GM13977 (cell line): ENCODE results near the gene TPSAB1.
"Not testable (repeated sequence)": the region's sequence is repeated elsewhere in the genome, so short reads cannot be mapped to it uniquely, and the experiment has no call there.

Experiments
- DNase-seq: peaks from one replicate; pipeline ENCODE4 v3.0.0; 2012; ENCODE audit warnings: low spot score
- in situ Hi-C: fragments of 300-500 bp; cut with MboI; formaldehyde crosslinking; loops from one replicate; pipeline ENCODE4 v1.12.0; 2022; ENCODE audit warnings: low sequenced_read_pairs, low pct_unique_long_range_greater_than_20kb, mixed read lengths, inconsistent platforms; ENCODE audit not compliant: unreplicated experiment
- TF ChIP-seq, protein P1 (sequence below): IDR thresholded peaks from 2 replicates; pipeline ENCODE4 v1.5.1; 2012; ENCODE audit warnings: mild to moderate bottlenecking, control low read depth; ENCODE audit not compliant: insufficient read depth; ENCODE audit errors: extremely low read depth, missing control alignments

Gene TPSAB1

DNA sequence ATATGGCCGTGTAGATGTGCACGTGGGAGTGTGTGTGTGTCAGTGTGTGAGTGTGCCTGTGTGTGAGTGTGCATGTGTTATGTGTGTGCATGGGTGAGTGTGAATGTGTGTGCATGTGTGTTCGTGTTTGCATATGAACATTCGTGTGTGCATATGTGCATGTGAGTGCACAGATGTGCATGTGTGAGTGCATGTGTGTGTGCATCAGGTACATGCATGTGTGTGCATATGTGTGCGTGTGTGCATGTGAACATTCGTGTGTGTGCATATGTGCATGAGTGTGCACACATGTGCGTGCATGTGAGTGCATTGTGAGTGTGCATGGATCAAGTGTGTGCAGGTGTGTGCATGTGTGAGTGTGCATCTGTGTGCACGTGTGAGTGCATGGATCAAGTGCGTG, 2.5 kb upstream of the TPSAB1 start:
- in situ Hi-C loops = no loop called here
- TF ChIP-seq, protein P1, sequence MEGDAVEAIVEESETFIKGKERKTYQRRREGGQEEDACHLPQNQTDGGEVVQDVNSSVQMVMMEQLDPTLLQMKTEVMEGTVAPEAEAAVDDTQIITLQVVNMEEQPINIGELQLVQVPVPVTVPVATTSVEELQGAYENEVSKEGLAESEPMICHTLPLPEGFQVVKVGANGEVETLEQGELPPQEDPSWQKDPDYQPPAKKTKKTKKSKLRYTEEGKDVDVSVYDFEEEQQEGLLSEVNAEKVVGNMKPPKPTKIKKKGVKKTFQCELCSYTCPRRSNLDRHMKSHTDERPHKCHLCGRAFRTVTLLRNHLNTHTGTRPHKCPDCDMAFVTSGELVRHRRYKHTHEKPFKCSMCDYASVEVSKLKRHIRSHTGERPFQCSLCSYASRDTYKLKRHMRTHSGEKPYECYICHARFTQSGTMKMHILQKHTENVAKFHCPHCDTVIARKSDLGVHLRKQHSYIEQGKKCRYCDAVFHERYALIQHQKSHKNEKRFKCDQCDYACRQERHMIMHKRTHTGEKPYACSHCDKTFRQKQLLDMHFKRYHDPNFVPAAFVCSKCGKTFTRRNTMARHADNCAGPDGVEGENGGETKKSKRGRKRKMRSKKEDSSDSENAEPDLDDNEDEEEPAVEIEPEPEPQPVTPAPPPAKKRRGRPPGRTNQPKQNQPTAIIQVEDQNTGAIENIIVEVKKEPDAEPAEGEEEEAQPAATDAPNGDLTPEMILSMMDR = no peak
- DNase-seq = no peak

DNA sequence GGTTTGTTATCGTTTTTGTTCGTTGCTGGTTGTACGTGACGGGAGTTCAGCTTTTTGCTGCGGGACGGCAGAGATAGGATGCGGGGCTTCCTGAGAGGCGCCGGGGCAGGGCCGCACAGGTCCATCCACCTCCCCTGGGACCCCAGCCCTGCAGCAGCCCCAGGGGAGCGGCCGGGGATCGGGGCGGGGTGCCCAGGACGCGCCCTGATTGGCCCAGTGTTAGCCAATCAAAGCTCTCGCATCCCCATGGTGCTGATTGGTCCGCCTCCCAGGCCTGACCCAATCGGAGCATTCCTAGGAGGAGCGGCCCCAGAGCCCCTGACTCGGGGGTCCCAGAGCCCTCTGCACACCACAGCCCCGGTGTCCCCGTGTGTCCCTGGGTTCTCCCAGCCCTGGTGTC, 1.6 kb upstream of the TPSAB1 start:
- in situ Hi-C loops, DNase-seq: not testable (repeated sequence)

DNA sequence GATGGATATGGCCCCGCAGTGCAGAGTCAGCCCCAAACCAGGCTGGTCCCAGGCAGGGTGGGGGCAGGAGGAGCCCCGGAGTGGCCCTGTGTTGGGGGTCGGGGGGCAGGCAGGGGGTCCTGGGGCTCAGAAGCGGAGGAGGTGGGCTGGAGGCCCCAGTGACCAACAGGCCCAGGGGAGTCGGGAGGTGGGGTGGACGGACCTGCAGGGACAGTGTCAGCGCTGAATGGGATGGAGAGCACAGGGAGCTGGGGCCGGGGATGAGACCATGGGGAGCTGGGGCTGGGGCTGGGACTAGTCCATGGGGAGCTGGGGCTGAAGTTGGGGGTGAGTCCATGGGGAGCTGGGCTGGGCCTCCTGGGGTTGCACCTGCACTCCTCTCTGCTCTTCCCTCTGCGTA, 930 bp upstream of the TPSAB1 start:
- DNase-seq, in situ Hi-C loops: not testable (repeated sequence)

DNA sequence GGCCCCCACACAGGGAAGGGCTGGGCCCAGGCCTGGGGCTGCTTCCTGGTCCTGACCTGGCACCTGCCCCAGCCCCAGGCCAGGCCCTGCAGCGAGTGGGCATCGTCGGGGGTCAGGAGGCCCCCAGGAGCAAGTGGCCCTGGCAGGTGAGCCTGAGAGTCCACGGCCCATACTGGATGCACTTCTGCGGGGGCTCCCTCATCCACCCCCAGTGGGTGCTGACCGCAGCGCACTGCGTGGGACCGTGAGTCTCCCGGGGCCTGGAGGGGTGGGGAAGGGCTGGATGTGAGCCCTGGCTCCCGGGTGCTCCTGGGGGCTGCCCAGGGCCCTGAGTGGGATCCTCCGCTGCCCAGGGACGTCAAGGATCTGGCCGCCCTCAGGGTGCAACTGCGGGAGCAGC, 576 bp downstream of the TPSAB1 start:
- in situ Hi-C loops, DNase-seq: not testable (repeated sequence)

DNA sequence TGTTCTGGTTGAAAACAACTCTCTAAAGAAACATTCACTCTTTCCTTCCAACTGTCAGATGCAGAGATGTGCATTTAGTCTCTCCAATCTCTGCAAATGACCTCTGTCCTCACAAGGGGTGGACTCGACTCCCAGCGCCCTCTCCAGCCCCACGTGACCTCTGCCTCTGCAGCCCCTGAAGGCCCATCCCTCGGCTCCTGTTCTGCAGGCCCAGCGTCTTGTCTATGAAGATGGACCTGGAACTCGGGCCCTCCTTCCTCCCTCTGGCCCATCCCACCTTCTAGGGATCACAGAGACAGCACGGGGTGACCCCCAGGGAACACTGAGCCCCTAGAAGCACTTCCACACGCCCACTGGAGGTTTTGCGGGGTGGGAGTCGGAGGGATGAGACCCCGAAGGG, 2.9 kb downstream of the TPSAB1 start:
- in situ Hi-C loops, DNase-seq: not testable (repeated sequence)

DNA sequence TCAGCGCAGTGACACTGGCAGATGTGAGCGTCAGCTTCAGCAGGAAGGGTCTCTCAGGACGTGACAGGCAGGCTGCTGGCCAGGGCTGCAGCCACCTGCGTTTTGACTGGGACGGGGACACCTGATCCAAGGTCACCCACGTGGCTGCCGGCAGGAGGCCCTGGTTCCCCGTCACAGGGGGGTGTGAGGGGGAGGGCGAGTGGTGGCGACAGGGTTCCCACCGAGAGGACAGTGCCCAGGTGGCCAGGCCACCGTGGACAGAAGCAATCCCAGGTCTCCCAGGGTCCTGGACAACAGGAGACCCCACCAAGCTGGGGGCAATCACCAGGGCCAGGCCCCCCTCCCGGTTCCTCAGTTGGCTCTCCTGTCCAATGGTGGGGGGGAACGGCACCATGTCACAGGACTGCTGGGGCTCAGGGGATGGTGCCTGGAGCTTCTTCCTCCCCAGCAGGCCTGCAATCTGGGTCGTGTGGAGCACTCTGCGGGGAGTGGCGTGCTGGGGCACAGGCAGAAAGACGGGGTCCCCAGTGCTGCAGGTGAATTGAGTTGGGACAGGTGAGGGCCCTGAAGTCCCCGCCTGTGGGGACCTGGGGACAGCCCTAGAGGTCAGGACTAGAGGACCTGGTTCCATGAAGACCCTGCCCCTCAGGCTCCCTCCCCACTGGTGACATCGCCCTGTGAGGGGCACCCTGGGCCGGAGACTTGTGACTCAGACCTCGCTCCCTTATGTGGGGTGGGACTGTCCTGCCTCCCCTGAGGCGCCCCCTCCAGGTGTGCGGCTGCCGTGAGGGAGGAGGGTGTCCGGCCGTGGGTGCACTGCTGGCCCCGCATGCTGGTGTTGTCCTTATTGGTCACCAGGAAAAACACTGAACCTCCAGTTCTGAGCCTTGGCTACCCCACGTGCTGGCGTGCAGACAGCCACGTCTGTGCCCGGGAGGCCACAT, 3.7 kb downstream of the TPSAB1 start:
- in situ Hi-C loops, DNase-seq: not testable (repeated sequence)

DNA sequence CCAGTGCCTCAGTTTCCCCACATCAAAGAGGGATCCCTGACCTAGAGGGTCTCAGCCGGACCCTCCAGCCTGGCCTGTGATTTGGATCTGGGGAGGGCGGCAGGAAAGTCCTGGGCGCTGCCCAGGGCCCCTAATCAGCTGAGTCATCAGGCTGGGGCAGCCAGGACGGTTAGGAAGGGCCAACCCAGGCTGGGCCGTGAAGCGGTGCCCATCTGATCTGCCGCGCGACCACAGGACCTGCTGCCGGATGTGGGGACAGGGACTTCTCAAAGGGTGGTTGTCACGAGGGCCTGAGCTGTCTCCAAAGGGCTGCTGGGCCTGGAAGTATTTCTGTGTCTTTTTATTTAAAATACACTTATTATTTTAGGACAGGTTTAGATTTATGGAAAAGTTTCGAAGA, 4.4 kb downstream of the TPSAB1 start:
- TF ChIP-seq, protein P1 = no peak
- no peak for DNase-seq
- in situ Hi-C loops = no loop called here

DNA sequence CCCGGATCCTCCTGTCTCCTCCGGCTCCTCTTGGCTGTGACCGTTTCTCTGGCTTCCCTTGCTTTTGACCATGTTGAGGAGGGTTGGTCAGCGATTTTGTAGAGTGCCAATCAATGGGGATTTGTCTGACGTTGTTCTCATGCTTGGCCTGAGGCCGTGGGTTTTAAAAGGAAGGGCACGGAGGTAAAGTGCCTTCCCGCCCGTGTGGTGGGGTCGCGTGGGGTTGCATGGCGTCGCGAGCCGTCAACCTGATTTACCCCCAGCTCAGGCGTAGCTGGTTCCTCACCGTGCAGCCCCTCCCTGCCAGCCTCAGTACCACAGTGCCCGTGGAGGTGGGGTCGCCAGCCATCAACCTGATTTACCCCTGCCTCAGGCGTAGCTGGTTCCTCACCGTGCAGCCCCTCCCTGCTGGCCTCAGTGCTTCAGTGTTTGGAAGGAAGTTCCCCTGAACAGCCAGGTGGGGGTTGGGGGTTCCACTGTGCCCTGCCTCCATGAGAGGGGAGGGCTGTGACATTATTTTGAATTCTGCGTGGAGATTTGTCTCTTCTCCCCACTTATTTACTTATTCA, 5.0 kb downstream of the TPSAB1 start:
- in situ Hi-C loops = no loop called here
- TF ChIP-seq, protein P1 = no peak
- DNase-seq = no peak

DNA sequence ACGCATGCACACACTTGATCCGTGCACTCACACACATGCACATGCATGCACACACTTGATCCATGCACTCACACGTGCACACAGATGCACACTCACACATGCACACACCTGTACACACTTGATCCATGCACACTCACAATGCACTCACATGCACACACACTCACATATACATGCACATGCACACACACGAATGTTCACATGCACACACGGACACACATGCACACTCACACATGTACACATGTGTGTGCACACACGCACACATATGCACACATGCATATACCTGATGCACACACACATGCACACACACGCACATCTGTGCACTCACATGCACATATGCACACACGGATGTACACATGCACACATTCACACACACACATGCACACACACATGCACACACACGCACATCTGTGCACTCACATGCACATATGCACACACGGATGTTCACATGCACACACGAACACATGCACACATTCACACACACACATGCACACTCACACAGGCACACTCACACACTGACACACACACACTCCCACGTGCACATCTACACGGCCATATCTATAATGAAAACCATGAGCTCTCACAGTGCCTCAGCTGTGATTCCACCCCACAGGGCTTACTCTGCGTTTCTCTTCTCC, 7.5 kb downstream of the TPSAB1 start:
- in situ Hi-C loops, DNase-seq: not testable (repeated sequence)

DNA sequence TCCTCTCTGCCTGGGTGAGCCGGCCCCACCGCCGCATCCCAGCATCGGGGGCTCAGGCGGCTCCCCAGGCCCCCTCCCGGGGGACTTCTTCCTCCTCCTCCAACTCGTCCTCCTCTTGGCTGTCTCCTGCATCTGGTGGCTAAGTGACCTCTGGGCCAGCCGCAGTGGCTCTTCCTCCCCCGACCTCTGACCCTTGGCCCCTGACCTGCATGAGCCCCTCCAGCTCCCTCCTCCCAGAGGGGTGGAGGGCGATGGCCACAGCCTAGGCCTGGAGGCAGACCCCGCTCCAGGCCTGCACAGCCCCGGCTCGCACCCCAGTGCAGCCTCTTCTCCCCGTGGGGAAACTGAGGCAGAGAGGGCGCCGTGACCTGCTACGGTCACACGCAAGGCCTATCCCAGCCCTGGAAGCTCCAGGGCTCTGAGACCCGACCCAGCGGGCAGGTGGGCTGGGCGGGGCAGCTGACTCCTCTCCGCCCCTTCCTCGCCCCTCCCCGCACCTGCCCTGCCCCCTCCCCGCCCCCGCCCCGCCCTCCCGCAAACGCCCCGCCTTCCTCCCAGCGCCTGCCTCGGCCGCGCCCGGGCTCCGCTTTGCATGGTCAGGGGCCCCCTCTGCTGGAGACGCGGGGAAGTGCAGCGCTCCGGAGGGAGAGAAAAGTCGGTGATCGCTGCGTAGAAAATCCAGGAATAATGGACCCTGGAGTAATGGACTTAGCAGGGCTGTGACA, 8.7 kb downstream of the TPSAB1 start:
- DNase-seq, in situ Hi-C loops: not testable (repeated sequence)

DNA sequence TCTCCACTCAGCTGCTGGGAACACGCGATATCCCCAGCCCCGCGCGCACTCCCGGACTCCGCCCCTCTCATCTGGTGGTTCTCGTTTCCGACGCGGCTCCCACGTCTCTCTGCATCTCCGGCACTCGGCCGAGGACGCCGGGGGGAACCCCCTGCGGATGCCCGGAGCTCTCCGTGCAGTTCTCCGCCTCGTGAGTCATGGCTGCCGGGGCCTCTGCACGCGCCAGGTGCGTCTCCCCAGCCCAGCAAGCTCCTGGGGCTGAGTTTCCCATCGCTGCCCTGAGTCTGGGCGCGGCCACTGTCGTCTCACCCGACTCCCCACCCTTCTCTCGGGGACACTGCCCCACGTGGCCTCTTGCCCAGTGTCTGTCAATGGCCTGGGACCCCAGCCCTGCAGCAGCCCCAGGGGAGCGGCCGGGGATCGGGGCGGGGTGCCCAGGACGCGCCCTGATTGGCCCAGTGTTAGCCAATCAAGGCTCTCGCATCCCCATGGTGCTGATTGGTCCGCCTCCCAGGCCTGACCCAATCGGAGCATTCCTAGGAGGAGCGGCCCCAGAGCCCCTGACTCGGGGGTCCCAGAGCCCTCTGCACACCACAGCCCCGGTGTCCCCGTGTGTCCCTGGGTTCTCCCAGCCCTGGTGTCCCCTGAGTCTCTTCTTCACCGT, 13.3 kb downstream of the TPSAB1 start:
- DNase-seq, in situ Hi-C loops: not testable (repeated sequence)

DNA sequence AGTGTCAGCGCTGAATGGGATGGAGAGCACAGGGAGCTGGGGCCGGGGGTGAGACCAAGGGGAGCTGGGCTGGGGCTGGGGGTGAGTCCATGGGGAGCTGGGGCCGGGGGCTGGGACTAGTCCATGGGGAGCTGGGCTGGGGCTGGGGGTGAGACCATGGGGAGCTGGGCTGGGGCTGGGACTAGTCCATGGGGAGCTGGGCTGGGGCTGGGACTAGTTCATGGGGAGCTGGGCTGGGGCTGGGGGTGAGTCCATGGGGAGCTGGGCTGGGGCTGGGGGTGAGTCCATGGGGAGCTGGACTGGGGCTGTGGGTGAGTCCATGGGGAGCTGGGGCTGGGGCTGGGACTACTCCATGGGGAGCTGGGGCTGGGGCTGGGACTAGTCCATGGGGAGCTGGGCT, 14.3 kb downstream of the TPSAB1 start:
- in situ Hi-C loops, DNase-seq: not testable (repeated sequence)

DNA sequence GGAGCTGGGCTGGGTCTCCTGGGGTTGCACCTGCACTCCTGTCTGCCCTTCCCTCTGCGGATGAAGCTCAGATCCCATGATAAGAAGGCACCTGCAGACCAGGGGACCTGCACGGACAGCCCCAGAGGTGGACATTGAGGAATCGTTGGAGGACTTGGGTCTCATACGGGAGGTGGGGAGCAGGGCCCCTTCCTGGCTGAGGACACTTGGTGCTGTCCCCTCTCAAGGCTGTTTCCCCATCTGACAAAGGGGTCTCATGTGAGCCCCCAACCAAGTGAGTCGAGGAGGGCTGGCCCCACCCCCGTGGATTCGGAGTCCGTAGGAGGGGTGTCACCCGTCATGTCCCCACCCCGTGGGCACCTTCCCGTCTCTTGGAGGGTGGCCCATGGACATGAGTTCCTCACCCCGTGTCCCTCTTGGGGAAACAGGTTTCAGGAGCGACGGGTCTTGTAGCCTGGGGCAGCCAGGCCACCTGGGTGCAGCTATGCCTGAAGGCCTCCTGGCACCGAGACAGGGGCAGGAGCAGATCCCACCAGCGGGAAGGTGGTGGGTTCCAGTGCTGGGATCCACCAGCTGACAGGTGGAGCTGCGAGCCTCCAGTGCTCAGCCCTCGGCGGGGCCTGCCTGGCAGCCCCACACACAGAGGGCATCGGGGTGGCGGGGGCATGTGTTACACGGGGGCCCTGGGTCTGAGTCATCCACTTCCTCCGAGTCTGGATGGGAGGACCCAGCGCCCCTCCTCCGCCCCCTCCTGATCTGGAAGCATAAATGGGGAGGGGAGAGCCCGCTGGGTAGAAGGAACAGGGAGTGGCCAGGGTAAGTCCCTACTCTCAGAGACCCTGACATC, 15.0 kb downstream of the TPSAB1 start, which contains the start of gene TPSD1:
Gene TPSD1, plus strand, starts transcription at position 794 of the 847 bp plus-strand sequence. CDS start 212 bp downstream, outside the sequence.
- DNase-seq, in situ Hi-C loops: not testable (repeated sequence)
